Lower leg skin (tissue), 4 donors: ENCODE results near the gene CMSS1. TPM values are rescaled to one million over a fixed set of nuclear protein-coding genes. Genes with fewer than 3 reads are reported as not detected.

Source experiments
- DNase-seq, 2 donors: peaks; one replicate each; pipeline ENCODE4 v3.0.0-alpha.2; 2019; ENCODE audit warnings: low spot score in 2 of 2
- H3K4me3 ChIP-seq: fragments of 200-600 bp; sonication (generic); 2 replicates; pipeline ENCODE4 v1.5.1; 2017; ENCODE audit warnings: mild to moderate bottlenecking, low read depth; ENCODE audit not compliant: poor library complexity, severe bottlenecking
- CTCF ChIP-seq, 3 donors: fragments of 450-650 bp; IDR thresholded peaks; one replicate each; pipeline ENCODE4 v1.5.1; 2016; ENCODE audit warnings: antibody characterized with exemption in 3 of 3, mild to moderate bottlenecking in 3 of 3, moderate library complexity in 2 of 3
- POLR2A ChIP-seq, 2 donors: fragments of 450-650 bp; IDR thresholded peaks; one replicate each; pipeline ENCODE4 v1.6.1; 2016 to 2017; ENCODE audit warnings: antibody characterized with exemption in 2 of 2, mild to moderate bottlenecking in 1 of 2, moderate library complexity in 1 of 2
- WGBS, 2 donors: methylation state at CpG; one replicate each; pipeline ENCODE4 v1.1.5; 2018; 5-methylcytosine and 5-hydroxymethylcytosine counted together
- intact Hi-C: fragments of 100-400 bp; cut with DNase I; formaldehyde crosslinking; loops from one replicate; pipeline ENCODE4 v1.15.0; 2023; ENCODE audit warnings: low total_unique reads
- total RNA-seq, 4 donors: library from RNA; depleted of rRNA; stranded (reverse); fragments of >200 nt; gene quantifications; one replicate each; pipeline ENCODE4 v1.1.0, GENCODE V29; 2016

Gene CMSS1
- total RNA-seq, 4 donors from 2014 or later, result 3.7 to 13.2 (median 7.5) TPM

- WGBS, 2 donors, result 89 to 91% methylated on average over 7 of the region's 7 CpGs
- intact Hi-C loops, result no loop called here
- no peak overlapping the region for H3K4me3 ChIP-seq
- no peak for TF ChIP-seq CTCF (IDR thresholded peaks at IDR 0.05)
- TF ChIP-seq POLR2A (IDR thresholded peaks at IDR 0.05), result no peak
- no peak for DNase-seq
Measured at GRCh38 chr3:100084100-100084806, 266.6 kb downstream of the CMSS1 start.

GRCh38 chr3:100086401-100086800 lies 268.7 kb downstream of the CMSS1 start:
- DNase-seq, result no peak
- no peak overlapping the region for H3K4me3 ChIP-seq
- intact Hi-C loops, result no loop called here
- 41 to 51% methylated on average over 1 of the region's 1 CpG for WGBS, 2 donors
- TF ChIP-seq CTCF (IDR thresholded peaks at IDR 0.05) (no peak), POLR2A (IDR thresholded peaks at IDR 0.05) (no peak)

GRCh38 chr3:100087198-100087597 lies 269.5 kb downstream of the CMSS1 start:
- no peak for DNase-seq
- intact Hi-C loops, result no loop called here
- no peak for TF ChIP-seq CTCF (IDR thresholded peaks at IDR 0.05)
- TF ChIP-seq POLR2A (IDR thresholded peaks at IDR 0.05), result no peak
- no peak overlapping the region for H3K4me3 ChIP-seq

- DNase-seq, result no peak
- WGBS, 2 donors, result 78% methylated on average over 2 of the region's 2 CpGs
- TF ChIP-seq POLR2A (IDR thresholded peaks at IDR 0.05) (no peak), CTCF (IDR thresholded peaks at IDR 0.05) (no peak)
- intact Hi-C loops, result no loop called here
- H3K4me3 ChIP-seq, result no peak overlapping the region
Measured at GRCh38 chr3:100088735-100089368, 271.2 kb downstream of the CMSS1 start.

GRCh38 chr3:100089812-100090668 lies 272.4 kb downstream of the CMSS1 start:
- no peak for DNase-seq
- 65 to 70% methylated on average over 7 of the region's 7 CpGs for WGBS, 2 donors
- no peak for TF ChIP-seq POLR2A (IDR thresholded peaks at IDR 0.05)
- no peak for TF ChIP-seq CTCF (IDR thresholded peaks at IDR 0.05)
- H3K4me3 ChIP-seq, result no peak overlapping the region
- intact Hi-C loops, result no loop called here
